HFF-Myc (cell line): ENCODE measurements around the gene PRKD3.

Experiments
- DNase-seq: peaks from one replicate; pipeline ENCODE4 v3.0.0-alpha.2; 2011; ENCODE audit warnings: low read depth; ENCODE audit errors: extremely low read depth
- H3K4me3 ChIP-seq: replicated peaks from 2 replicates; pipeline ENCODE4 v1.5.1; 2011; ENCODE audit warnings: low read depth, mild to moderate bottlenecking, control low read depth, low read length
- TF ChIP-seq, protein P1 (sequence below): IDR thresholded peaks from 2 replicates; pipeline ENCODE4 v1.5.1; 2012; ENCODE audit warnings: mild to moderate bottlenecking, low read depth, low read length, control low read depth; ENCODE audit errors: missing control alignments

Gene PRKD3

DNA sequence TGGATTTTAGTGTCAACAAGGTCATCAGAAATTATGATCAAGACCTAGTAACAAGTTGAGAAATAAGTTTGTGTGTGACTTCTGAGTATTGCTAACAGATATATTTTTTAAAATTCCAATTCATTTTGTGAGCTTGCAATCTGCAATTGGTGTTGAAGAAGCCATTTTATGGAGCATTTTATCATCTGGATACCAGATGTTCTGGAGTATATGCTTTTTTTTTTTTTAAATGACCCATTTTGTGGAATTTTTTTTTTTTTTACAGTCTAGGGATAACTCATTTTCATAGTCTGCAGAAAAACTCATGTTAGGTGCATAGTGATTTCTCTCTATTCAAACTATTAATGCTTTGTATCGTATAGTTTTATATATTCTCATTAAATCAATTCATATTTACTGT lies 32.4 kb upstream of the PRKD3 start:
- H3K4me3 ChIP-seq: no peak overlapping the region
- TF ChIP-seq, protein P1, sequence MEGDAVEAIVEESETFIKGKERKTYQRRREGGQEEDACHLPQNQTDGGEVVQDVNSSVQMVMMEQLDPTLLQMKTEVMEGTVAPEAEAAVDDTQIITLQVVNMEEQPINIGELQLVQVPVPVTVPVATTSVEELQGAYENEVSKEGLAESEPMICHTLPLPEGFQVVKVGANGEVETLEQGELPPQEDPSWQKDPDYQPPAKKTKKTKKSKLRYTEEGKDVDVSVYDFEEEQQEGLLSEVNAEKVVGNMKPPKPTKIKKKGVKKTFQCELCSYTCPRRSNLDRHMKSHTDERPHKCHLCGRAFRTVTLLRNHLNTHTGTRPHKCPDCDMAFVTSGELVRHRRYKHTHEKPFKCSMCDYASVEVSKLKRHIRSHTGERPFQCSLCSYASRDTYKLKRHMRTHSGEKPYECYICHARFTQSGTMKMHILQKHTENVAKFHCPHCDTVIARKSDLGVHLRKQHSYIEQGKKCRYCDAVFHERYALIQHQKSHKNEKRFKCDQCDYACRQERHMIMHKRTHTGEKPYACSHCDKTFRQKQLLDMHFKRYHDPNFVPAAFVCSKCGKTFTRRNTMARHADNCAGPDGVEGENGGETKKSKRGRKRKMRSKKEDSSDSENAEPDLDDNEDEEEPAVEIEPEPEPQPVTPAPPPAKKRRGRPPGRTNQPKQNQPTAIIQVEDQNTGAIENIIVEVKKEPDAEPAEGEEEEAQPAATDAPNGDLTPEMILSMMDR: no peak
- peak; percentile 42 for DNase-seq

DNA sequence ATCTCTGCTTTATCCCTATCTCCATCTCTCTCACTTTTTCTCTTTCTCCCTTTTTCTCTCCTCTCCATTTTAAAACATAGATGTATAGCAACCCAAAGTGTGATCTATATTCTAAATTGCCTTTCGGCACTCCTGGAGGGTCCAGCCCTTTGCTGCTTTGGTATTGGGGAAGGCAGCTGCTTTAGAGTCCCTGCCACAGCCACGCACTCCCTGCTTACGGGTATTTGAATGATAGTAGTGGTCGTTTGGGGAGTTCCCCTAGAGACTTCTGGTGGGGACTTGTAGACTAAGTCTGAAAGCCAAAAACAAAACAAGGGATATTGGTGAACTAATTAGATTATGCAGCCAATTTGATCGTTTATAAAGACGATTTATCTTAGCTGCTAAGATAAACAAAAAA lies 31.7 kb upstream of the PRKD3 start:
- TF ChIP-seq, protein P1: no peak

DNA sequence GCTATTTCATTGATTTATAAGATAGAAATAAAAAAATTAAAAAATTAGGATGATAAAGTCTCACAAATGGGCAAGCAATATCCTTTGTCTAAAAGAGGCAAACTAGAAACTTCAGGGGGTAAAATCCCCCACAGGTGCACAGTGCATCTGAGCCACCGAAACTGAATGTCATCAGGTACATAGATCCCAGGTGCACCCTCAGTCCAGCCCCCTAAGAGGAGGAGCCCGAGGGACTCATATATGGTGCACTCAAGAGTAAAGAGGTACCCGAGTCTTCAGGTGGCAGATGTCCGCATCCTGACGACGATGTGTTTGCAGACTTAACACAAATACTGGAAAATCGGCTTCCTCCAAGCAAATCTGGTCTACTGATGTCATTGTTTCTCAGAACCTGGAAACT lies 31.1 kb upstream of the PRKD3 start:
- H3K4me3 ChIP-seq: no peak overlapping the region
- no peak for DNase-seq
- TF ChIP-seq, protein P1: no peak

More for the DNA sequence above, 31.7 kb upstream of the PRKD3 start:
- DNase-seq: no peak
- H3K4me3 ChIP-seq: no peak overlapping the region

DNA sequence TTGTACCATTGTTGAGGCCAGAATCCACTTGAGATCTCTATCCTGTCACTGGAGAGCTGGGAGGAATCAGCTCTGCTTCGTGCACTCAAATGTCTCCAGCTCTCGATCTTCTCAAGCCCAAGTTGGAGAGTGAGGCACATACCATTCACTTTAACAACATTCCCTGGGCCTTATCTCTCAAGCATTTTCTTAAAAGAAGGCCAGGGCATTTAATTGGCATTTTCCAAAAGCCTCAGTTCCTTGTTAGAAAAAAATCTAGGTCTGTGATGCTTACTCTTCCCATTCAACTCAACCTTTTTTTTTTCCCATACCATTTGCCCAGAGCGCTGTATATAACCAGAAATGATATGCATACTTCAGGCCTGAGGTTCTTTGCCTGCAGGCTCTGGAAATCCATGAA lies 29.9 kb upstream of the PRKD3 start:
- no peak for DNase-seq
- TF ChIP-seq, protein P1: no peak
- H3K4me3 ChIP-seq: no peak overlapping the region

DNA sequence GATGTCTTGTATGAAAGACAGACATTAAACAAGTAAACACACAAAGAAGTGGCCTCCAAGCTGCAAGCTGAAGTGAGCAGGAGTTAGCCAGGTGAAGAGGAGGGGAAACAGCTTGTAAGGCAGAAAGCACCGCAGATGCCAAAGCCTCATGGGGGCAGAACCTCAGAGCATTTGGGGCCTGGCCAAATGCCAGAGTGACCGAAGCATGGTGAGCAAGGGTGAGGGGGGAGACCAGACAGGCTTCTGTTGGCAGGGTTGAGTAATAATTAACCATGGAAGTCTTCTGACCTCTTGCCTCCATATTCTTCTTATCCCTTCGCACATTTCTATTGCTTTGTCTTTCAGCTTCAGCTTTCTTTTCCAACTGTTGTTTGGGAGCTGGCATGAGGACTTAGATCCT lies 25.4 kb upstream of the PRKD3 start:
- H3K4me3 ChIP-seq: no peak overlapping the region
- no peak for DNase-seq
- TF ChIP-seq, protein P1: no peak

DNA sequence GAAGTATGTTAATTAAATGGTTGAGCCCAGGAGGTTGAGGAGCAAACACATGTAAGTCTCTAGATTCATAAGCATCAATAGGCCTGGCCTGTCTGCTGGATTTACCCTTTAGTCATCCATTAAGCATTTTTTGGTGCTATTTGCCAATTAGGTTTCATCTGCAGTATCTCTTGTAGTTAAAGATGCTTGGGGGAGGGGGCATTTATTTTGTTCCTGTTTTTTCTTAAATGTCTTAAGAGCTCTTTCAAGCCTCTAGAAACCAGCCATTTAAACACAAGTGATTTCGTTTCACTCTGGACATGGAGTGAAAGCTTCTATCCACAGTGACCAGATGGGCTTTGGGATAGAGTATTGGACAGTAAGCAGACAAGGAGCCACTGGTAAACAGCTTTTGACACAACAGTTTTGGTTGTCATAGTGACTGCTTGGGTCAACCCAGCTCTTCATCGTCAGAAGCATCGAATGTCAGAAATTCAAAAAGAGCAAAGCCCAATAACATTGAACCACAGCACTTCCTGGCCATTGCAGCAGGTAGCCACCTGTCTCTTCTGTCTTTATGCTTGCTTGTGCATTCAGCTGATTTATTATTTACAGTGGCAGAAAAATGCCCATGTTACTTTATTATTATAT lies 24.7 kb upstream of the PRKD3 start:
- TF ChIP-seq, protein P1: no peak
- no peak for DNase-seq
- H3K4me3 ChIP-seq: no peak overlapping the region

DNA sequence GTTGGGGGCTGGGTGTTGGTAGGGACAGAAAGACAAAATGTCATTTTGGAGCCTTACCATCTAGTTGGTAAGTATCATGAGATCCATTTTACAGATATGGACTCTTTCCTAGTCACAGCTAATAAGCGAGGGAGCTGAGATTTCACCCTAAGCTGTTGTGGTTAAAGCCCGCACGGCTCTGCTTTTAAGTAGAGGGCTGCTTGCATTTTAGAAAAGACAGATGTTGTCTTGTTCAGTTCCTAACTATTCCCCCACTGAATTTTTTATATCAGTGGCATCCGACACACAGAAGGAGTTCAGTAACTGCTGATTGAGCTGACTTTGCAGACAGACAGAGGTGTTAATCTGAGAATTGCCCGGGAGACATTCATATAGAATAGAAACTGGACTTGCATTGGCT lies 23.5 kb upstream of the PRKD3 start:
- H3K4me3 ChIP-seq: no peak overlapping the region
- DNase-seq: no peak
- TF ChIP-seq, protein P1: no peak
